NOMO-1 treated with DMSO at 0.1 percent for 48 hours (cell line): ENCODE measurements around the gene ABCC8.

Experiments used
- DNase-seq: peaks from one replicate; lab custom pipeline; 2025; ENCODE audit not compliant: unreplicated experiment; lab: John Stamatoyannopoulos, UW

The ABCC8 gene

GRCh38 chr11:17473071-17473744 is 3.4 kb downstream of the ABCC8 start:
- no peak for DNase-seq

DNA sequence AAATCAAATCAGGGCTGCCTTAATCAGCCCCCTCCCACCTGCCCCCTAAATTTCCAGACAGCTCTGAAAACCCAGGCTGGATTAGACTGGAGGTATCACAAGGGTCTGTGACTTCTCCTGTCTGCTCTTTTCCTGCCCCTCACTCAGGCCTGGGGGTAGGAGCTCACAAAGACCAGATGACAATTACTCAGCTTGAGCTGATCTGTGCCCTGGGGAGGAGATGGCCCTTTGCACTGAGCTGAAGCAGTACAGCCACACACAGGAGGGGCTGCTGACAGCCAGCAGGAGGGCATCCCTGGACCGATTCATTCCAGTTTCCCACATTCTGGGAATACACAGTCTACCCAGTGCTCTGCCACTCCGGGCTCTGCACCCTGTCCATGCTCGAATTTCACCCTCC is 4.2 kb downstream of the ABCC8 start:
- no peak for DNase-seq

- DNase-seq: no peak
These were observed 5.1 kb downstream of the ABCC8 start for GRCh38 chr11:17471501-17471900.

GRCh38 chr11:17469998-17470397 is 6.6 kb downstream of the ABCC8 start:
- DNase-seq: no peak

- no peak for DNase-seq
These were observed 8.5 kb downstream of the ABCC8 start for GRCh38 chr11:17468122-17468521.

DNA sequence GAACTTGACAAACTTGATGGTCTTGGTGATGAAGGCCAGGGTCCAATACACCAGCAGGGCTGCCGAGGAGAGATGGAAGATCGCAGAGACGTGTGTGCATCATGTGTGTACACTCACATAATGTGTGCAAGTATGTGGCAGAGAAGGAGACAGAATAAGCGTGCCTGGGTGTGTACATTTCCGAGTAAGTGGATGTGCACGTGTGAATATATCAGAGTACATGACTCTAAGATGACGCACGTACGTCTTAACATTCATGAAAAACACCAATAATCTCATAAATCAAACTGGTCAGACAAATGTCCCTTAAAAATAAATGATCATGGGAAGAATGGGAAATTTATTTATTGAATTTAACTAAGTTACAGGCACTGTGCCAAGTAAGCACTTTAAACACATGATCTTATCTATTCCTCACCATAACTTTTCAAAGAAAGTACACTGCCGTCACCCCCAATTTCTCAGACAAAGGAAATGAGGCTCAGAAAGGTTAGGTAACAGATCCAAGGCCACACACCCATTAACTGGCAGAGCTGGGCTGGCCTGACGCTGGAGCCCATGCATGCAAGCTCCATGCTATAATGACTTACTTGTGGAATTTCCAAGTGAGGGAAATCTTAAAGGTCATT is 13.0 kb downstream of the ABCC8 start:
- DNase-seq: no peak

- DNase-seq: no peak
These were observed 13.7 kb downstream of the ABCC8 start for GRCh38 chr11:17462940-17463339.

DNA sequence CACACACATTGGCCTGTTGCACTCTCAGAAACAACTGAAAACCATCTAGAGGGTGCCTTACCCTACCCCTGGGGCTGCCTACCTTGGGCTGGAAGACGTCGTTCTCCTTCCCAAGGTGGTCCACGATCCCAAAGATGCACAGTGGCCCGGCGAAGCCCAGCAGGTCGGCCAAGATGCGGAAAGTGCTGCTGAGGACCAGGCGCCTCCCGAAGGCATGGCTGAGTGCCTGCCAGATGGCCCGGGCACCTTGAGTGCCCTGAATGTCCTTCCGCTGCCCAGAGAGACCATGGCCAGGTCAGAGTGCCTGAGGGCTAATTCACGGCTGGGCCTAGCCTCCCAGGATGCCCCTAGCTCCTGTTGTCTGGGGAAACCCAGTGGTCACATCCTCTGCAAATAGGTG is 16.2 kb downstream of the ABCC8 start:
- DNase-seq: no peak

- no peak for DNase-seq
These were observed 17.3 kb downstream of the ABCC8 start for GRCh38 chr11:17459236-17459896.

DNA sequence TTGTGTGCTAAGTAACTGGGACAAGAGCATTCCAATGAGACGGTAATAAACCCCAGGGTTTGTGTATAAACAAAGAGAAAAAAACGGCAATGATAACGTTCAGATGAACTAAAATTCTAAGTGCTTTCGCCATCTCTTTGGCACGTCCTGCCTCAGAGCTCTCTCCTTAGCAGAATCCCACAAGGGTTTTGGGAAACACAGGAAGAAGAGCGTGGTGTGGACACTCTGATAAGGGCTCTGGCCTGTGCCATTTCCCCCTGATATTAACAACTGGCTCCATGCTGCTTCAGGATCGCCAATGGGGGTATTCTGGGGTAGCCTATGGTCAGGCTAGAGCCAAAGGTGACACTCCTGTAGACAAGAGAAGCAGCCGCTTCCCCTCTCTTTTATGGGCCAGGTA is 18.4 kb downstream of the ABCC8 start:
- no peak for DNase-seq

GRCh38 chr11:17457396-17458173 is 19.1 kb downstream of the ABCC8 start:
- DNase-seq: no peak

DNA sequence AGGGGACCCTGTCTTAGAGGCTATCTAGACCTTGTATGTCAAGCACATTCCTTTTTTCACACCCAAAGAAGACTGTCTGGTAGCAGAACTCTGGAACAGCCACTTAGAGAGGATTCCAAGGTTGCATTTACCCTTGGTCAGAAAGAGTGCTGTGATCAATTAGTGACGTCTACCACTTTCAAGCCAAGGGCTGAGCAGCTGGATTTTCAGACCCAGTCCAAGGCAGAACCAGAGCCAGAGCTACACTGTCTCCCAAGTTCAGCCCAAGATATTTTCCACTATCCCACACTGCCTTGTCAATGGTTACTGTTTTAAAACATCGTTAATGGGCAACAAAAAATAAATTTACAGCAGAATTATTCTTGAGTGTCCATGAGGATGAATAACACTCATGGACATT is 24.0 kb downstream of the ABCC8 start:
- no peak for DNase-seq

GRCh38 chr11:17449158-17449557 is 27.5 kb downstream of the ABCC8 start:
- no peak for DNase-seq

GRCh38 chr11:17446482-17446881 is 30.2 kb downstream of the ABCC8 start:
- no peak for DNase-seq

GRCh38 chr11:17445240-17445795 is 31.3 kb downstream of the ABCC8 start:
- DNase-seq: no peak

- no peak for DNase-seq
These were observed 32.5 kb downstream of the ABCC8 start for GRCh38 chr11:17443926-17444690.

DNA sequence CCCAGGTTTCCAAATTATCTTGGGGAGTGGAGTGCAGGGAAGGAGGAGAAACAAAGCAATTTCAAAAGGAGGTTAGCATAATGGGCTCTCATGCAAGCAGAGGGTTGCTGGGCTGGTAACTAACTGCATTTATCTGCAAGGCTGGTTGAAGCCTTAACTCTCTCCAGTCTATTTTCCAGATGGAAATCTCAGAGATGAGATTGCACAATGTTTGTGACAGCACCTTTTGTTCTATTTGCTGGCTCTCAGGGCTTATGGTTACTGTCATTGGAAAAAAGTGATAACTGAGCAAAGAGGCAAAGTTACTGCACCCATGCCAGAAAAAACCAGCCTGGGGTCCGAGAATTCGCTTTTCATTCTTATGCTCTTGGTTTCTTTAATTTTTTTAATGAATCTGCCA is 33.2 kb downstream of the ABCC8 start:
- DNase-seq: no peak

DNA sequence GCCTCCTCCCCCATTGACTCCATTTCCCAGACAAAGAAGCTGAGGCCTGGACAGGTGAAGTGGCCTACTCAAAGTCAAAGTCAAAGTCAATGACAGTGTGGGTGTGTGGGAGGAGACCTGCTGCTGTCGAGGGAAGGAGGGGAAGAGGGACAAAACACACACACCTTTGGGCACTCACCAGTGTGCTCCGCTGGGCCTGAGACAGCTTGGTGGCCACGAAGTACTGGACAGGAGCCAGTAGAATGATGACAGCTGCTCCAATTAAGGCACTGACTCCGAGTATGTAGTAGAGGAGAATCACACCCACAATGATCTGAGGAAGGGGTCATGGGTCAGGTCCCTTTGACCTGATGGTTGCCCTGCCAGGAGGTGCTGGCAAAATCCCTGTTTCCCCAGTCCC is 33.6 kb downstream of the ABCC8 start:
- DNase-seq: no peak

GRCh38 chr11:17439316-17439782 is 37.3 kb downstream of the ABCC8 start:
- DNase-seq: no peak

GRCh38 chr11:17437366-17437765 is 39.3 kb downstream of the ABCC8 start:
- no peak for DNase-seq

- DNase-seq: no peak
These were observed 42.5 kb downstream of the ABCC8 start for GRCh38 chr11:17434108-17434507.
